Erythroblast (primary cell): ENCODE results near the gene SMIM20.

Experiments used
- GATA1 ChIP-seq: IDR thresholded peaks from 2 replicates; pipeline ENCODE4 v1.6.1; 2011; ENCODE audit warnings: low read depth, mild to moderate bottlenecking, control low read depth, low read length, moderate library complexity
- POLR2A ChIP-seq: IDR thresholded peaks from 2 replicates; pipeline ENCODE4 v1.6.1; 2011; ENCODE audit warnings: mild to moderate bottlenecking, low read length

- TF ChIP-seq POLR2A (no peak), GATA1 (no peak)
These were observed 64.3 kb downstream of the SMIM20 start for GRCh38 chr4:25978327-25978726.
